ENCODE measurements around the gene AGAP3.

Gene AGAP3

GRCh38 chr7:151115121-151115835 is 29.0 kb downstream of the AGAP3 start:
- no peak for TF ChIP-seq CTCF (IDR thresholded peaks at IDR 0.05)

- TF ChIP-seq CTCF (IDR thresholded peaks at IDR 0.05) = no peak
These were observed 29.7 kb downstream of the AGAP3 start for GRCh38 chr7:151115836-151116418.

GRCh38 chr7:151116603-151117440 is 30.5 kb downstream of the AGAP3 start:
- TF ChIP-seq CTCF (IDR thresholded peaks at IDR 0.05) = no peak

GRCh38 chr7:151117565-151117964 is 31.3 kb downstream of the AGAP3 start:
- no peak for TF ChIP-seq CTCF (IDR thresholded peaks at IDR 0.05)

- no peak for TF ChIP-seq CTCF (IDR thresholded peaks at IDR 0.05)
These were observed 32.1 kb downstream of the AGAP3 start for GRCh38 chr7:151118108-151119054.

- TF ChIP-seq CTCF (IDR thresholded peaks at IDR 0.05) = no peak
These were observed 32.8 kb downstream of the AGAP3 start for GRCh38 chr7:151119055-151119415.

GRCh38 chr7:151119902-151120301 is 33.6 kb downstream of the AGAP3 start:
- TF ChIP-seq CTCF (IDR thresholded peaks at IDR 0.05) = no peak
